A549 (cell line): Measurements from ENCODE around the gene MGMT. TPM values are rescaled to one million over a fixed set of nuclear protein-coding genes. Genes with fewer than 3 reads are reported as not detected.

Source experiments
- ATAC-seq, 2 experiments: fragments of 200-7000 bp in 1 of 2; fragments of >200 bp in 1 of 2; cut with Nextera tagmentation in 1 of 2; cut with Tn5 transposase in 1 of 2; 3 replicates each; pipeline versions ENCODE4 v1.8.0 to v1.9.1; 2018 to 2020; ENCODE audit warnings: mild to moderate bottlenecking in 1 of 2, moderate library complexity in 1 of 2
- CTCF ChIA-PET: fragments of 300-600 bp; sonication (Branson Sonifier 250); formaldehyde crosslinking; extraction: SDS; loops from one replicate; lab custom pipeline; 2021; ENCODE audit warnings: antibody characterized with exemption, inconsistent platforms; lab: Yijun Ruan, JAX
- POLR2A ChIA-PET: fragments of 350-600 bp; formaldehyde crosslinking; extraction: SDS; loops from one replicate; lab custom pipeline; 2021; ENCODE audit warnings: antibody characterized with exemption, inconsistent platforms; lab: Yijun Ruan, JAX
- DNase-seq, 2 experiments: peaks; one replicate each; pipeline versions ENCODE4 v3.0.0 to v3.0.0-alpha.2; 2011 to 2016; ENCODE audit warnings: low read depth in 1 of 2, low spot score in 1 of 2
- FAIRE-seq: peaks from 2 replicates; lab custom pipeline; 2011; peaks lifted over from hg19 to GRCh38; lab: Jason Lieb, UNC
- H3K27ac ChIP-seq, 2 experiments: fragments of >200 bp; sonication (Bioruptor Twin); formaldehyde crosslinking; 3 replicates each; pipeline ENCODE4 v1.5.1; 2016 to 2017
- H3K4me1 ChIP-seq: fragments of >200 bp; sonication (Bioruptor Twin); formaldehyde crosslinking; 3 replicates; pipeline ENCODE4 v1.6.1; 2016
- H3K4me2 ChIP-seq: fragments of >200 bp; sonication (Bioruptor Twin); formaldehyde crosslinking; 3 replicates; pipeline ENCODE4 v1.6.1; 2016
- H3K4me3 ChIP-seq: fragments of >200 bp; sonication (Bioruptor Twin); formaldehyde crosslinking; 3 replicates; pipeline ENCODE4 v1.5.1; 2016
- H3K9me3 ChIP-seq: fragments of >200 bp; sonication (Bioruptor Twin); formaldehyde crosslinking; 3 replicates; pipeline ENCODE4 v1.6.1; 2016
- BHLHE40 ChIP-seq: IDR thresholded peaks from 2 replicates; pipeline ENCODE4 v1.6.1; 2012; ENCODE audit warnings: low read depth, low read length, inconsistent platforms
- CBX2 ChIP-seq: fragments of 200-600 bp; sonication (generic); IDR thresholded peaks from 2 replicates; pipeline ENCODE4 v1.6.1; 2016; ENCODE audit warnings: low read depth, mild to moderate bottlenecking, borderline replicate concordance
- CEBPB ChIP-seq, 2 experiments: fragments of >200 bp in 1 of 2; sonication (Bioruptor Twin) in 1 of 2; formaldehyde crosslinking in 1 of 2; IDR thresholded peaks; 2 replicates each; pipeline ENCODE4 v1.6.1; 2012 to 2016
- E2F6 ChIP-seq: IDR thresholded peaks from 2 replicates; pipeline ENCODE4 v1.6.1; 2012; ENCODE audit warnings: low read depth, borderline replicate concordance
- EP300 ChIP-seq, 2 experiments: fragments of >200 bp; sonication (Bioruptor Twin); formaldehyde crosslinking; IDR thresholded peaks; 2 replicates in 1 of 2; 3 replicates in 1 of 2; pipeline ENCODE4 v1.6.1; 2016 to 2017
- ESRRA ChIP-seq: fragments of 150-350 bp; IDR thresholded peaks from 2 replicates; pipeline ENCODE4 v1.6.1; 2014; ENCODE audit warnings: mild to moderate bottlenecking, low read length, borderline replicate concordance
- FOSB ChIP-seq: fragments of 250-450 bp; sonication (Bioruptor Pico); IDR thresholded peaks from 2 replicates; pipeline ENCODE4 v1.5.0; 2020; ENCODE audit warnings: mild to moderate bottlenecking, moderate library complexity
- FOSL2 ChIP-seq, 2 experiments: fragments of 450-650 bp in 1 of 2; fragments of >200 bp in 1 of 2; sonication (Bioruptor Twin) in 1 of 2; formaldehyde crosslinking; IDR thresholded peaks; 2 replicates each; pipeline versions ENCODE4 v1.5.0 to v1.6.1; 2016 to 2020; ENCODE audit warnings: mild to moderate bottlenecking in 1 of 2, moderate library complexity in 1 of 2
- HDAC2 ChIP-seq: fragments of 200-600 bp; sonication (generic); IDR thresholded peaks from 2 replicates; pipeline ENCODE4 v1.6.1; 2016
- HMGXB4 ChIP-seq: fragments of 250-450 bp; sonication (Bioruptor Pico); IDR thresholded peaks from 2 replicates; pipeline ENCODE4 v1.5.0; 2021; ENCODE audit warnings: mild to moderate bottlenecking, moderate library complexity, borderline replicate concordance
- HOXA7 ChIP-seq: fragments of 250-450 bp; sonication (Bioruptor Pico); IDR thresholded peaks from 2 replicates; pipeline ENCODE4 v1.5.0; 2020; ENCODE audit warnings: mild to moderate bottlenecking, moderate library complexity
- HOXB5 ChIP-seq: fragments of 250-450 bp; sonication (Bioruptor Pico); IDR thresholded peaks from 2 replicates; pipeline ENCODE4 v1.5.0; 2020; ENCODE audit warnings: mild to moderate bottlenecking, moderate library complexity
- JUN ChIP-seq, 2 experiments: fragments of >200 bp; sonication (Bioruptor Twin); formaldehyde crosslinking; IDR thresholded peaks; 2 replicates in 1 of 2; 3 replicates in 1 of 2; pipeline ENCODE4 v1.6.1; 2016 to 2017
- JUNB ChIP-seq: fragments of >200 bp; sonication (Bioruptor Twin); formaldehyde crosslinking; IDR thresholded peaks from 2 replicates; pipeline ENCODE4 v1.6.1; 2016
- KDM1A ChIP-seq: fragments of 200-600 bp; sonication (generic); IDR thresholded peaks from 2 replicates; pipeline ENCODE4 v1.6.1; 2016; ENCODE audit warnings: low read depth, mild to moderate bottlenecking
- MAX ChIP-seq: IDR thresholded peaks from 2 replicates; pipeline ENCODE4 v1.6.1; 2012
- MYC ChIP-seq: IDR thresholded peaks from 2 replicates; pipeline ENCODE4 v1.6.1; 2012; ENCODE audit warnings: mild to moderate bottlenecking, inconsistent platforms, low read length, improper control_type of control experiment, borderline replicate concordance
- NPAS2 ChIP-seq: fragments of 250-450 bp; sonication (Bioruptor Pico); IDR thresholded peaks from 2 replicates; pipeline ENCODE4 v1.8.0; 2022; ENCODE audit warnings: mild to moderate bottlenecking, moderate library complexity, borderline replicate concordance
- POLR2A ChIP-seq: IDR thresholded peaks from 2 replicates; pipeline ENCODE4 v1.6.1; 2012; ENCODE audit warnings: mild to moderate bottlenecking, low read length
- RAD21 ChIP-seq, 2 experiments: fragments of >200 bp in 1 of 2; sonication (Bioruptor Twin) in 1 of 2; formaldehyde crosslinking in 1 of 2; IDR thresholded peaks in 1 of 2; conservative IDR thresholded peaks in 1 of 2; 2 replicates in 1 of 2; 3 replicates in 1 of 2; pipeline ENCODE4 v1.6.1; 2012 to 2018; ENCODE audit warnings: inconsistent platforms in 1 of 2
- RFX5 ChIP-seq: fragments of 450-650 bp; IDR thresholded peaks from 2 replicates; pipeline ENCODE4 v1.7.1; 2014; ENCODE audit warnings: antibody characterized with exemption, mild to moderate bottlenecking, moderate library complexity
- TP53 ChIP-seq: fragments of 250-450 bp; sonication (Bioruptor Pico); IDR thresholded peaks from 2 replicates; pipeline ENCODE4 v1.5.0; 2021; ENCODE audit warnings: mild to moderate bottlenecking, moderate library complexity
- ZFP36 ChIP-seq: fragments of 450-650 bp; IDR thresholded peaks from 2 replicates; pipeline ENCODE4 v1.6.1; 2014; ENCODE audit warnings: borderline replicate concordance; ENCODE audit not compliant: partially characterized antibody
- WGBS: methylation state at CpG from one replicate; pipeline ENCODE4 v1.1.6; 2017; ENCODE audit errors: missing lambda C conversion rate; 5-methylcytosine and 5-hydroxymethylcytosine counted together
- polyA plus RNA-seq, 4 experiments: library from polyadenylated mRNA; depleted of rRNA in 3 of 4; stranded (reverse); fragments of >200 nt; fragmentation: RNase III in 1 of 4; extraction: RNeasy Plus Mini Kit Qiagen cat#74134 plus additional on column Dnase treatment in 1 of 4; gene quantifications; 2 replicates in 3 of 4; 3 replicates in 1 of 4; pipeline ENCODE4 v1.2.3, GENCODE V29; 2011 to 2017

The MGMT gene
- polyA plus RNA-seq, 2 of the 4 experiments (the other 2 are of a cell fraction): 4.9 to 5.2 TPM

- TF ChIP-seq NPAS2 (no peak), RAD21 (conservative IDR thresholded peaks at IDR 0.05 in 1 of 2, IDR thresholded peaks at IDR 0.05 in 1 of 2) (no peak), HOXB5 (no peak), HMGXB4 (CRISPR knock-in tag) (no peak), HOXA7 (no peak), JUNB (no peak), CBX2 (no peak), RFX5 (no peak), POLR2A (no peak), JUN (IDR thresholded peaks at IDR 0.05) (no peak)
- H3K4me1 ChIP-seq: no peaks in the 10 kb centered on the region
- H3K4me3 ChIP-seq: no peak overlapping the region
- DNase-seq: no peak
- no peak for ATAC-seq
- ChIA-PET CTCF (no interaction called here), POLR2A (no interaction called here)
- H3K4me2 ChIP-seq: no peak overlapping the region
- no peak for FAIRE-seq
- peaks cover 10% of the 10 kb centered on the region; the same call in 1 of the 3 replicates for H3K9me3 ChIP-seq
- no peak overlapping the region for H3K27ac ChIP-seq
- 77% methylated on average over 12 of the region's 12 CpGs for WGBS
These were observed 40.3 kb downstream of the MGMT start for GRCh38 chr10:129507216-129507889.

- WGBS: 48% methylated on average over 12 of the region's 12 CpGs
- H3K9me3 ChIP-seq: peaks cover 10% of the 10 kb centered on the region; the same call in 1 of the 3 replicates
These were observed 42.1 kb downstream of the MGMT start for GRCh38 chr10:129509155-129509554.

GRCh38 chr10:129509835-129510234 is 42.8 kb downstream of the MGMT start:
- Histone ChIP-seq H3K9me3 (peaks cover 10% of the 10 kb centered on the region; the same call in 1 of the 3 replicates), H3K4me2 (no peak overlapping the region), H3K4me3 (no peak overlapping the region), H3K4me1 (no peaks in the 10 kb centered on the region), H3K27ac (no peak overlapping the region)
- DNase-seq: no peak
- FAIRE-seq: no peak
- no peak for ATAC-seq
- POLR2A ChIA-PET: no interaction called here
- CTCF ChIA-PET: no interaction called here
- WGBS: 29% methylated on average over 5 of the region's 8 CpGs
- no peak for TF ChIP-seq TP53 (CRISPR knock-in tag)
- no peak for TF ChIP-seq ESRRA
- TF ChIP-seq KDM1A: no peak
- TF ChIP-seq FOSB (CRISPR knock-in tag): no peak
- no peak for TF ChIP-seq BHLHE40
- no peak for TF ChIP-seq CEBPB (IDR thresholded peaks at IDR 0.05)
- no peak for TF ChIP-seq ZFP36
- TF ChIP-seq MAX: no peak
- TF ChIP-seq JUN (IDR thresholded peaks at IDR 0.05): no peak
- no peak for TF ChIP-seq E2F6
- TF ChIP-seq RAD21 (conservative IDR thresholded peaks at IDR 0.05 in 1 of 2, IDR thresholded peaks at IDR 0.05 in 1 of 2): no peak
- TF ChIP-seq EP300 (IDR thresholded peaks at IDR 0.05): no peak
- no peak for TF ChIP-seq MYC

More at GRCh38 chr10:129509155-129509554, 42.1 kb downstream of the MGMT start:
- POLR2A ChIA-PET: no interaction called here
- Histone ChIP-seq H3K4me1 (no peaks in the 10 kb centered on the region), H3K4me2 (no peak overlapping the region), H3K27ac (no peak overlapping the region), H3K4me3 (no peak overlapping the region)
- no peak for ATAC-seq
- TF ChIP-seq FOSL2 (IDR thresholded peaks at IDR 0.05): no peak
- TF ChIP-seq FOSL2 (CRISPR knock-in tag; IDR thresholded peaks at IDR 0.05): no peak
- no peak for TF ChIP-seq HDAC2
- TF ChIP-seq TP53 (CRISPR knock-in tag): no peak
- FAIRE-seq: no peak
- CTCF ChIA-PET: no interaction called here
- DNase-seq: no peak
